Measurements from ENCODE around the gene ATG9B. TPM values are rescaled to one million over a fixed set of nuclear protein-coding genes. Genes with fewer than 3 reads are reported as not detected.

ATG9B gene
- total RNA-seq, 1 donor from 2014 or later: under 0.01 TPM

DNA sequence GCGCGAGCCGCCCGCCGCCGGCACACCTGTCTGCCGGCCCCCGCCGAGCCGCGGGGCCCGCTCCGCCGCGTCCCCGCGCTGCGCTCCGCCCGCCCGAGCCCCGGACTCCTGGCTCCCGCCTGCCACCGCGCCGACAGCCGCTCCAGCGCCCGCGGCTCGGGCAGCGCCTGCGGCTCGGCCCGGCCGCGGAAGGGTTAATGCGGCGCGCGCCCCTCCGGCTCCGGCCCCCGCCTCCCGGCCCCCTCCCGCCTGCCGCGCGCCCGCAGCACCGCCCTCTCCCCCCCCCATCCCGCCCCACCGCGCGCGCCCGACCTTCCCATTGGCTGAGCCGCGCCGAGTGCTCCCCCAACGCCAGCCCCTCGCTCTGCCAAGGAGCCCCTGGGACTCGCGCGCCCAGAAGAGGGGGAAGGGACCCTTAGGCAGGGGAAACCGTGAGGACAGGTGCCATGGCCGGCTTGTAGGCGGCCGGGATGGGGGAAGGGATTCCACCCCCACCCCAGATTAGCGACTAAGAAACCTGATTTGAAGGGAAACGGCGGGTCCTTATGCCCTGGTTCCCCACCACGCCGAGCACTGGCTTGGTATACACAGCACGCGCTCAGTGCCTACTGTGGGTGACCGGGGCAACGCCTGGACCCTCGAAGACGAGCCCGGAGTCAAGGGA is 46.0 kb downstream of the ATG9B start, which contains the start of gene KCNH2:
KCNH2 (minus strand) TSS at position 196 of the 664 bp plus-strand sequence. CDS start 408 bp downstream, outside the sequence.
- no peaks in the 10 kb centered on the region for H3K36me3 ChIP-seq (ENCODE audit: control insufficient read depth, insufficient read depth, low read length)
- no peak for DNase-seq (ENCODE audit: low read depth)
- H3K4me3 ChIP-seq (ENCODE audit: low read depth, low read length): no peak within 1 kb of the TSS
- TF ChIP-seq, protein P1, sequence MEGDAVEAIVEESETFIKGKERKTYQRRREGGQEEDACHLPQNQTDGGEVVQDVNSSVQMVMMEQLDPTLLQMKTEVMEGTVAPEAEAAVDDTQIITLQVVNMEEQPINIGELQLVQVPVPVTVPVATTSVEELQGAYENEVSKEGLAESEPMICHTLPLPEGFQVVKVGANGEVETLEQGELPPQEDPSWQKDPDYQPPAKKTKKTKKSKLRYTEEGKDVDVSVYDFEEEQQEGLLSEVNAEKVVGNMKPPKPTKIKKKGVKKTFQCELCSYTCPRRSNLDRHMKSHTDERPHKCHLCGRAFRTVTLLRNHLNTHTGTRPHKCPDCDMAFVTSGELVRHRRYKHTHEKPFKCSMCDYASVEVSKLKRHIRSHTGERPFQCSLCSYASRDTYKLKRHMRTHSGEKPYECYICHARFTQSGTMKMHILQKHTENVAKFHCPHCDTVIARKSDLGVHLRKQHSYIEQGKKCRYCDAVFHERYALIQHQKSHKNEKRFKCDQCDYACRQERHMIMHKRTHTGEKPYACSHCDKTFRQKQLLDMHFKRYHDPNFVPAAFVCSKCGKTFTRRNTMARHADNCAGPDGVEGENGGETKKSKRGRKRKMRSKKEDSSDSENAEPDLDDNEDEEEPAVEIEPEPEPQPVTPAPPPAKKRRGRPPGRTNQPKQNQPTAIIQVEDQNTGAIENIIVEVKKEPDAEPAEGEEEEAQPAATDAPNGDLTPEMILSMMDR (IDR thresholded peaks at IDR 0.05; ENCODE audit: insufficient read depth, low read length, severe bottlenecking): no peak
- FAIRE-seq: no peak
- peaks cover 38% of the 10 kb centered on the region for H3K27me3 ChIP-seq (ENCODE audit: control insufficient read depth, insufficient read depth, low read length)

DNA sequence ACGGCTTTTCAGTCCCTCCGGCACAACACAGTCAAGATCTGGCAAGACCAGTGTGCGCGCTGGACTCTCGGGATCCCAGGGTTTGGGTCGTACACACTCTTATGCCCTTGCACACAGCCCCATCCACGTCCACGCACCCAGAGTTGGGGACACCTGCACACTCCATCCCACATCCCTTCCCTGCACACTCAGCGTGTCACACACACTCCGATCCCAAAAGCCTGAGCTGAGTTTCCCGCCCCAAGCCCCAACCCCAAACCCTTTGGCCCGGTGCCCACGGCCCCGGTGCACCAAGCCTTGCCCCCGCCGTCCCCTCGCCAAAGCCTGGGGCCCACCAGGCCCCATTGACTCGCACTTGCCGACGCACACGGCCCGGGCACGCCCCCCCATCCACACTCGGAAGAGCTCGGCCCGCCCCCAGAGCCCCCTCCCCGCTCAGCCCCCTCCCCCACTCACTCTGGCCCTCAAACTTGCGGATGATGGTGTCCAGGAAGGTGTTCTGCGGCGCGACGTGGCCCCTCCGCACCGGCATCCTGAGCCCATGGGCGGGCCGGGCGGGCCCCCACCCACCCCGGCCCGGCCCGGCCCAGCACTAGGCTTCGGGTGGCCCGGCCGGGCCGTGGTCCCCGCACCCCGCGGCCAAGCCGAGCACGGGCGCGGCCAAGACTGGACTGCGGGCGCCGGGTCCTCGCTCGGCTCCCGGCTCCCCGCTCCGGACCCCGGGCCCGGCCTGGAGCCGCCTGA is 46.7 kb downstream of the ATG9B start:
- TF ChIP-seq, protein P1 (IDR thresholded peaks at IDR 0.05; ENCODE audit: insufficient read depth, low read length, severe bottlenecking): no peak
- FAIRE-seq (no peak), DNase-seq (ENCODE audit: low read depth) (no peak)
- H3K4me3 ChIP-seq (ENCODE audit: low read depth, low read length): no peak overlapping the region
- H3K36me3 ChIP-seq (ENCODE audit: control insufficient read depth, insufficient read depth, low read length): no peaks in the 10 kb centered on the region
- peaks cover 37% of the 10 kb centered on the region for H3K27me3 ChIP-seq (ENCODE audit: control insufficient read depth, insufficient read depth, low read length)

DNA sequence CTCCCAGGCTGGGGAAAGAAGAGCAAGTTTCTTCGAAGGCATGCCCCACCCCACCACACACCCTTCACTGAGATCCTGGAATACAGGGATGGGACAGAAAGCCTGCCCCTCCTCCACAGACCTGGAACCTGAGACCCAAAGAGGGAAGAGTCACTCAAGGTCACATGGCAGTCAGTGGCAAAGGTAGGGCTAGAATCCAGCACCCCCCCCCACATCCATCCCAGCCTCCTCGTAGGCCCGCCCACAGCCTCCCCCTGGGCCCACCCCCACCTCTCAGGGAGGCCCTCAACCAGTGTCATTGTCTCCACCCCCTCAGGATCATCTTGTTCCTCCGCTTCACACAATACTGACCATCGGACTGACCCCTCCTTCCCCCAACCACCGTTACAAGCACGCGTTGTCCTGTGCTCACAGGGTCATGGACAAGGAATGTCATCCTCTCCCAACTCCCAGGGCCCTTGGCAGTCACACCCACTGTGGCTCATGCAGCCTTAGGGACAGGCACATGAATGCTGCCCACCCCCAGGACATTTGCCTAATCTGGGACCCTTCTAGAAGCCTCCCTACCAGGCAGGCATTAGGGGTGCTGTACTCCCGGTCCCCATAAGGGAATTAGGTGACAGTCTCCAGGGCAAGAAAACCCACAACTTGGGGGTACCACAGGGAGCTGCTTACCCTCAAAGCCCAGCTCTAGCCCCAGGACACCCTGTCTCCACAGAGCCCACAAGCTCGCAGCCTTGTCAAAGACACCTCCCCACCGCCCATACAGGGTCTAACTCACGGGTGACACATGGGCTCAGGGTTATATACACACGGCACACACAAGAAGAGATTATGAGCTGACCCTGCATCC is 47.5 kb downstream of the ATG9B start:
- H3K4me3 ChIP-seq (ENCODE audit: low read depth, low read length): no peak overlapping the region
- peaks cover 34% of the 10 kb centered on the region for H3K27me3 ChIP-seq (ENCODE audit: control insufficient read depth, insufficient read depth, low read length)
- DNase-seq (ENCODE audit: low read depth): no peak
- H3K36me3 ChIP-seq (ENCODE audit: control insufficient read depth, insufficient read depth, low read length): no peaks in the 10 kb centered on the region
- TF ChIP-seq, protein P1 (IDR thresholded peaks at IDR 0.05; ENCODE audit: insufficient read depth, low read length, severe bottlenecking): no peak
- FAIRE-seq: no peak

DNA sequence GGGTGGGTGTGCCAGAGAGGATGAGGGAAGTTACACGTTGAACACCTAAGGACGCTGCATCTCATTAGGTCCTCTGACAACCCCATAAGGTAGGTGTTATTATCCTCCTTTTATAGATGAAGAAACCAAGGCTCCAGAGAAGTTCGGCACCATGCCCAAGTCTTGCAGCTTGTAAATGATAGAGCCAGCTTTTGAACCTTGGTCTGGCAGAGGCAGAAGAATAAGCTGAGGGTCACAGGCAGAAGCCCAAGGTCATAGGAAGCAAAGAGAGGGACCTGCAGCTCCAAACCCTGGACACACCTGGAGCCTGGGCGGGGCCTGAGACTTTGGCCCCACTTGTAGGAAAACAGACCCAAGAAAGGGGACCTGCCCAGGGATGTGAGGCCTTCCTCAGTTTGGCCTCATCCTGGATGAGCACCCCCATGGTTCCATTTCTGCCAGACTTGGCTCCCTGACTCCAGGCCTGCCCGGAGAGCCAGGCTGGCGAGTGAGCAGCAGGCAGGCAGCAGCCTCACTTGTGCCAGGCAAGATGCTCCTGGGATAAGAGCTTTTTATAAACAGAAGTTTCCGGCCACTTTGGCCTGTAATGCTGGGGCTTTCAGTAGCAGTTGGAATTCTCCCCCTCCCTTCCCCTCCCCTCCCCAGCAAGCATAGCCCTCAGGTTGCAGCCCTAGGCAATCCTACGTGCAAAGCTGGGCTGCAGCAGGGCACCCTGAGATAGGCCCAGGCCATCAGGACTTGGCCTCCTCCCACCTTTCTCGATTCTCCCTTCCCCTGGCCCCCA is 48.6 kb downstream of the ATG9B start:
- H3K27me3 ChIP-seq (ENCODE audit: control insufficient read depth, insufficient read depth, low read length): peaks cover 30% of the 10 kb centered on the region
- FAIRE-seq (no peak), DNase-seq (ENCODE audit: low read depth) (no peak)
- H3K4me3 ChIP-seq (ENCODE audit: low read depth, low read length): no peak overlapping the region
- H3K36me3 ChIP-seq (ENCODE audit: control insufficient read depth, insufficient read depth, low read length): no peaks in the 10 kb centered on the region
- TF ChIP-seq, protein P1 (IDR thresholded peaks at IDR 0.05; ENCODE audit: insufficient read depth, low read length, severe bottlenecking): no peak

Data from bronchial epithelial cell (primary cell).